Measurements from ENCODE around the gene RALGPS1. TPM values are rescaled to one million over a fixed set of nuclear protein-coding genes. Genes with fewer than 3 reads are reported as not detected.

Gene RALGPS1
- total RNA-seq, 2 donors from 2014 or later, result 15.3 to 79.4 TPM

GRCh38 chr9:127022913-127023660, 108.5 kb downstream of the RALGPS1 start:
- ATAC-seq, result no peak

DNA sequence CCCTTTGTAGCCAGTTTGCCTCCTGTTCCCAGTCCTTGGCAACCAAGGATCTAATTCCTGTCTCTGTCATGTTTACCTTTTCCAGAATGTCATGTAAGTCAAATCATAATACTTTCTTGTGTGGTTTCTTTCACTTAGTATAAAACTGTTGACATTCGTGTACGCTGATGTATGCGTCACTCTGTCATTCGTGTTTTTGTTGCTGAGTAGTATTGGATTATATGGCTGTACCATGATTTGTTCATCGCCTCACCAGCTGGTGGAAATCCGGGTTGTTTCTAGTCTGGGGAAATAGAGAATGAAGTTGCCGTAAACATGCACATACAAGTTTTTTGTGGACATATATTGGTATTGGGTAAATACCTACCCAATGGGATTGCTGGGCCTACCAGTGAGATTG, 110.5 kb downstream of the RALGPS1 start:
- DNase-seq (no peak), ATAC-seq (no peak)
- WGBS, 2 donors, result 93 to 94% methylated on average over 7 of the region's 7 CpGs
- no peaks in the 10 kb centered on the region for H3K36me3 ChIP-seq (replicated peaks in 1 of 2; ENCODE audit: insufficient read depth in 1 of 2, low read depth in 2 of 2)
- intact Hi-C loops (cut with DNase I), result no loop called here
- no peaks in the 10 kb centered on the region for H3K27me3 ChIP-seq
- H3K27ac ChIP-seq, result no peak overlapping the region
- no peaks in the 10 kb centered on the region for H3K4me1 ChIP-seq
- no peaks in the 10 kb centered on the region for H3K9me3 ChIP-seq
- TF ChIP-seq CTCF (IDR thresholded peaks at IDR 0.05) (no peak), POLR2A (IDR thresholded peaks at IDR 0.05) (no peak)
- no peak overlapping the region for H3K4me3 ChIP-seq

More at GRCh38 chr9:127022913-127023660, 108.5 kb downstream of the RALGPS1 start:
- no peak overlapping the region for H3K4me3 ChIP-seq
- H3K36me3 ChIP-seq (replicated peaks in 1 of 2; ENCODE audit: insufficient read depth in 1 of 2, low read depth in 2 of 2), result no peaks in the 10 kb centered on the region
- intact Hi-C loops (cut with DNase I), result no loop called here
- WGBS, 2 donors, result 55 to 67% methylated on average over 3 of the region's 3 CpGs
- H3K9me3 ChIP-seq, result no peaks in the 10 kb centered on the region
- H3K27ac ChIP-seq, result no peak overlapping the region
- H3K27me3 ChIP-seq, result no peaks in the 10 kb centered on the region
- H3K4me1 ChIP-seq, result no peaks in the 10 kb centered on the region
- TF ChIP-seq POLR2A (IDR thresholded peaks at IDR 0.05) (no peak), CTCF (IDR thresholded peaks at IDR 0.05) (no peak)
- peak in 3 of 4 donors; percentile 10 to 19 (median 11) for DNase-seq

GRCh38 chr9:127027694-127028093, 113.1 kb downstream of the RALGPS1 start:
- no peaks in the 10 kb centered on the region for H3K36me3 ChIP-seq (replicated peaks in 1 of 2; ENCODE audit: insufficient read depth in 1 of 2, low read depth in 2 of 2)
- no peak for TF ChIP-seq POLR2A (IDR thresholded peaks at IDR 0.05)
- ATAC-seq, result no peak
- H3K4me3 ChIP-seq, result no peak overlapping the region
- no peak for DNase-seq
- H3K27me3 ChIP-seq, result no peaks in the 10 kb centered on the region
- H3K4me1 ChIP-seq, result no peaks in the 10 kb centered on the region
- intact Hi-C loops (cut with DNase I), result no loop called here
- no peaks in the 10 kb centered on the region for H3K9me3 ChIP-seq
- 77 to 89% methylated on average over 2 of the region's 2 CpGs for WGBS, 2 donors
- no peak overlapping the region for H3K27ac ChIP-seq

DNA sequence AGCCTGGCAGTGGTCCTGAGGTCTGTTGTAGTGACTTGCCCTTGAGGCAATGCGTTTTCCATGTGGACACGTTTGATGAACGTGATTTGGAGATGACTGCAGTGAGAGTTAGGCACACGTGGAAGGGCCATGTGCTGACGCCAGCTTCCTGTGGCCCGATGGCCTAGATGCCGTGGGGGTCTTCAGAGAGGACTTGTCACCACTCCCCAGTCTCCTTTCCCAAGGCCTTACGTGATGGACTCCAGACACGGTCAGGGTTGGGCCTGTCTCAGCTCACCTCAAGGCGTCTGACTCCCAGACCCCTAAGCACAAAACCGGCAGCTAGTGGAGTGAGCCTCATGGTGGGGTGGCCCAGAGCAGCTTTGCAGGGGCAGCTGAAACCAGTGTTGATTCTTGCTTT, 115.0 kb downstream of the RALGPS1 start:
- H3K4me3 ChIP-seq, result no peak overlapping the region
- 76 to 91% methylated on average over 5 to 11 of the region's 11 CpGs for WGBS, 2 donors
- no peak for ATAC-seq
- H3K4me1 ChIP-seq, result no peaks in the 10 kb centered on the region
- intact Hi-C loops (cut with DNase I), result no loop called here
- no peaks in the 10 kb centered on the region for H3K27me3 ChIP-seq
- DNase-seq, result no peak
- H3K36me3 ChIP-seq (replicated peaks in 1 of 2; ENCODE audit: insufficient read depth in 1 of 2, low read depth in 2 of 2), result no peaks in the 10 kb centered on the region
- no peak overlapping the region for H3K27ac ChIP-seq
- TF ChIP-seq POLR2A (IDR thresholded peaks at IDR 0.05) (no peak), CTCF (IDR thresholded peaks at IDR 0.05) (no peak)
- no peaks in the 10 kb centered on the region for H3K9me3 ChIP-seq

GRCh38 chr9:127030814-127031740, 116.5 kb downstream of the RALGPS1 start:
- Histone ChIP-seq H3K27ac (no peak overlapping the region), H3K4me1 (no peaks in the 10 kb centered on the region), H3K27me3 (no peaks in the 10 kb centered on the region), H3K4me3 (no peak overlapping the region), H3K36me3 (replicated peaks in 1 of 2; ENCODE audit: insufficient read depth in 1 of 2, low read depth in 2 of 2) (no peaks in the 10 kb centered on the region), H3K9me3 (no peaks in the 10 kb centered on the region)
- ATAC-seq, result no peak
- no peak for DNase-seq
- WGBS, 2 donors, result 91 to 96% methylated on average over 9 of the region's 9 CpGs
- intact Hi-C loops (cut with DNase I), result no loop called here
- TF ChIP-seq POLR2A (IDR thresholded peaks at IDR 0.05), result no peak
- no peak for TF ChIP-seq CTCF (IDR thresholded peaks at IDR 0.05)
